Activated CD4-positive, alpha-beta memory T cell treated with anti-CD3 and anti-CD28 coated beads for 36 hours (primary cell): ENCODE measurements around the gene HPS1. TPM values are rescaled to one million over a fixed set of nuclear protein-coding genes. Genes with fewer than 3 reads are reported as not detected.

Source experiments
- CTCF ChIA-PET: fragments of 350-600 bp; sonication (Branson Sonifier 250); formaldehyde crosslinking; loops from one replicate; lab custom pipeline; 2021; ENCODE audit warnings: antibody characterized with exemption, inconsistent platforms; lab: Charles Lee
- POLR2A ChIA-PET: fragments of 350-600 bp; sonication (Branson Sonifier 250); formaldehyde crosslinking; loops from one replicate; lab custom pipeline; 2021; ENCODE audit warnings: antibody characterized with exemption; lab: Charles Lee
- DNase-seq: peaks from one replicate; pipeline ENCODE4 v3.0.0-alpha.2; 2020
- H3K27ac Mint-ChIP-seq: one replicate; pipeline ENCODE4 v1.8.0; 2021; ENCODE audit warnings: mixed read lengths
- H3K27me3 Mint-ChIP-seq: one replicate; pipeline ENCODE4 v1.8.0; 2021; ENCODE audit warnings: mixed read lengths
- H3K36me3 Mint-ChIP-seq: one replicate; pipeline ENCODE4 v1.8.0; 2021; ENCODE audit warnings: mixed read lengths
- H3K4me1 Mint-ChIP-seq: one replicate; pipeline ENCODE4 v1.8.0; 2021; ENCODE audit warnings: low read depth, mixed read lengths
- H3K4me3 Mint-ChIP-seq: one replicate; pipeline ENCODE4 v1.8.0; 2021; ENCODE audit warnings: mild to moderate bottlenecking, mixed read lengths
- H3K9me3 Mint-ChIP-seq: one replicate; pipeline ENCODE4 v1.8.0; 2021; ENCODE audit warnings: mixed read lengths
- intact Hi-C: fragments of 100-400 bp; cut with micrococcal nuclease; formaldehyde crosslinking; loops from one replicate; pipeline ENCODE4 v1.15.1; 2023
- total RNA-seq, 2 experiments: library from RNA; stranded (reverse); gene quantifications; one replicate each; pipeline ENCODE4 v1.2.3, GENCODE V29; 2021

HPS1 gene
- total RNA-seq = 10 to 100 TPM; 42.1 to 44.3 TPM

DNA sequence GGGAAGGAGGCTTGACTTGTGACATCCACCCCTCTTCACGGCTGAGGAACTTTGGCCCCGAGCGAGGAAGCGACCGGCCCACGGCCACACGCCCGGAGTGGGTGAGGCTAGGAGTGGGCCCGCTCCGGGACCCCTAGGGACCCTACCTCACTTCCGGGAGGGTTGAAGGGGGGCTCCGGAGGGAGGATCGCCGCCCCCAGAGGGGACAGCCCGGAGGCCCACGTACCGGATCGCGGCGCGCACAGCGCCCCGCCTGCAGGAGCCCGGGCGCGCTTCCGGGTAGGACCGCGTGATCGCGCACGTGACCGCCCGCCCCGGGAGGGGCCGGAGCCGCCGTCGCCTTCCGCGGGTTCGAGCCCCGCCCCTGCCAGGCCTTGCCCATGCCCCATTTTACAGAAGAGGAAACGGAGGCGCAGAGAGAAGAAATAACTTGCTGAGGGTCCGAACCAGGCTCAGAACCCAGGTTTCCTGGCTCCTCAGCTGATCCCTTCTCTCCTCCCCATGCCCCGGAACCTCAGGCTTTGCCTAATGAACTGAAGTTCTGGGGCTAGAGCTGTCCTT is at the start of gene HPS1:
HPS1 (minus strand) TSS at position 275 of the 561 bp plus-strand sequence. CDS start 3,695 bp downstream, outside the sequence.
- Mint-ChIP-seq H3K27me3 (peaks cover 3% of the 10 kb centered on the region), H3K27ac (peak within 1 kb of the TSS; percentile 81), H3K4me3 (peak within 1 kb of the TSS; percentile 93), H3K4me1 (peaks cover 43% of the 10 kb centered on the region), H3K36me3 (peaks cover 22% of the 10 kb centered on the region), H3K9me3 (no peaks in the 10 kb centered on the region)
- DNase-seq = peak; percentile 89
- intact Hi-C loops = loop anchor here (5.0 kb wide), 1 partner anchor 34 kb away; no protein-coding TSS in a partner anchor
- ChIA-PET CTCF (interaction anchor here (1.3 to 1.9 kb wide), 3 partner anchors 21 to 277 kb away, joined by 3 to 8 read pairs (median 5); no protein-coding TSS in a partner anchor), POLR2A (interaction anchor here (1.0 kb wide), 1 partner anchor 984 kb away, joined by 3 read pairs; the partner anchor contains the start of gene GOT1)

DNA sequence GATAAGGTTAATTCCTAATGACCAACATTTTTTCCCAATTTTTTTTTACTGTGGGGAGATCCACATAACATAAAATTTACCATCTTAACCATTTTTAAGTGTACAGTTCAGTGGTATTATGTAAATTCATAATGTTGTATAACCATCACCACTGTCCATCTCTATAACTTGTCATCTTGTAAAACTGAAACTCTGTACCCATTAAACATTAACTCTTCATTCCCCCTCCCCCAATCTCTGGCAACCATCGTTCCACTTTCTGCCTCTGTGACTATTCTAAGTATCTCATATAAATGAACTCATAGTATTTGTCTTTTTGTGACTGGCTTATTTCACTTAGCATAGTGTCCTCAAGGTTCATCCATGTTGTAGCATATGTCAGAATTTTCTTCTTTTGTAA is 46.0 kb upstream of the HPS1 start:
- Mint-ChIP-seq H3K9me3 (peaks cover 19% of the 10 kb centered on the region), H3K4me3 (no peak overlapping the region), H3K27ac (no peak overlapping the region), H3K4me1 (no peaks in the 10 kb centered on the region), H3K36me3 (peaks cover 4% of the 10 kb centered on the region), H3K27me3 (peaks cover 16% of the 10 kb centered on the region)
- ChIA-PET POLR2A (no interaction called here), CTCF (no interaction called here)
- DNase-seq = no peak
- intact Hi-C loops = no loop called here

GRCh38 chr10:98489561-98490481 is 43.1 kb upstream of the HPS1 start:
- Mint-ChIP-seq H3K27me3 (peaks cover 15% of the 10 kb centered on the region), H3K36me3 (no peaks in the 10 kb centered on the region)

GRCh38 chr10:98488669-98489430 is 42.1 kb upstream of the HPS1 start:
- intact Hi-C loops = no loop called here
- H3K27me3 Mint-ChIP-seq = peaks cover 15% of the 10 kb centered on the region
- no peak overlapping the region for H3K27ac Mint-ChIP-seq
- H3K9me3 Mint-ChIP-seq = no peaks in the 10 kb centered on the region
- no peaks in the 10 kb centered on the region for H3K4me1 Mint-ChIP-seq
- DNase-seq = no peak
- no peak overlapping the region for H3K4me3 Mint-ChIP-seq
- CTCF ChIA-PET = interaction anchor here (1.2 kb wide), 1 partner anchor 22 kb away, joined by 4 read pairs; no protein-coding TSS in a partner anchor
- POLR2A ChIA-PET = no interaction called here
- H3K36me3 Mint-ChIP-seq = no peaks in the 10 kb centered on the region

More at GRCh38 chr10:98489561-98490481, 43.1 kb upstream of the HPS1 start:
- DNase-seq = no peak
- ChIA-PET POLR2A (no interaction called here), CTCF (interaction anchor here (1.2 kb wide), 1 partner anchor 23 kb away, joined by 4 read pairs; no protein-coding TSS in a partner anchor)
- H3K27ac Mint-ChIP-seq = no peak overlapping the region
- peaks cover 3% of the 10 kb centered on the region for H3K9me3 Mint-ChIP-seq
- intact Hi-C loops = no loop called here
- H3K4me1 Mint-ChIP-seq = no peaks in the 10 kb centered on the region
- no peak overlapping the region for H3K4me3 Mint-ChIP-seq

DNA sequence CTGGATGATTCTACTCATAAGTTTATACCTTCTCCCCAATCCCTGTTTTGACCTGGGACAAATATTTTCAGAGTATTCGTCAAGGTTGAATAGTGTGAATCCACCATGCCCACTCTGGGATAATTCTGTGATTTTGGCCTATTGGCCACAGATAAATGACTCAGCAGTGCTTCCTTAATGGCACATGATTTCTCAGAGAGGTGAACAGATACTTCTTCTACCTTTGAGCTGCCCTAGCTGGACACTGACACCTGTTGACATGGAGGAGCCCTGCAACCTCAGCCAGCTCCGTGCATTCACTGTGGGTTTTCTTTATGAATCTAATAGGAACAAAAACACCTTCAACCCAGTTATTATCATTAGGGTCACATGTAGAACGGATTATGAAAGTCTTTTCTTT is 40.9 kb upstream of the HPS1 start:
- intact Hi-C loops = no loop called here
- ChIA-PET POLR2A (no interaction called here), CTCF (no interaction called here)
- DNase-seq = no peak
- H3K4me3 Mint-ChIP-seq = no peak overlapping the region
- H3K9me3 Mint-ChIP-seq = peaks cover 4% of the 10 kb centered on the region
- peaks cover 16% of the 10 kb centered on the region for H3K27me3 Mint-ChIP-seq
- no peak overlapping the region for H3K27ac Mint-ChIP-seq
- no peaks in the 10 kb centered on the region for H3K36me3 Mint-ChIP-seq
- peaks cover under 1% of the 10 kb centered on the region for H3K4me1 Mint-ChIP-seq

GRCh38 chr10:98486421-98486820 is 39.7 kb upstream of the HPS1 start:
- intact Hi-C loops = no loop called here
- ChIA-PET CTCF (no interaction called here), POLR2A (no interaction called here)
- no peak for DNase-seq
- peaks cover 4% of the 10 kb centered on the region for H3K9me3 Mint-ChIP-seq
- H3K27me3 Mint-ChIP-seq = peaks cover 16% of the 10 kb centered on the region
- peaks cover 4% of the 10 kb centered on the region for H3K4me1 Mint-ChIP-seq
- H3K36me3 Mint-ChIP-seq = no peaks in the 10 kb centered on the region
- H3K4me3 Mint-ChIP-seq = no peak overlapping the region
- no peak overlapping the region for H3K27ac Mint-ChIP-seq

DNA sequence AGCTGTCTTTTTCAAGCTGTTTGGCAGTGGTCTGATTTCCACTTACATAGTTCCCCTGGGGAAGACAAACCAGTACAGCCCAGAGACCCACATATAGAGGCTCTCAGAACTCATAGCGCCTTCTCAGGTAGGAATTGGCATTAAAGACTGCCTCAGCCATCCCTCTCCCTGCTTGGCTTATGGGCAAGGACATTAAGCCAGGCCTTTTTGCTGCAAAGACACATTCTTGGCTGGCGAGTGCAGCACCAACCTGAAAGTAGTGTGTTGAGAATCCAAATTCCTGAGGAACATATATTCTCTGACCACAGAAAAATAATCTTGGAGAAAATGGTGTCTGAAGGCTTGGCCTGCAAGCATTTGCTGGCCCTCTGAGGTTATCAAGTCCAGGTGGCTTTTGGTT is 39.2 kb upstream of the HPS1 start:
- CTCF ChIA-PET = no interaction called here
- intact Hi-C loops = no loop called here
- Mint-ChIP-seq H3K9me3 (peaks cover 4% of the 10 kb centered on the region), H3K27me3 (peaks cover 16% of the 10 kb centered on the region), H3K36me3 (no peaks in the 10 kb centered on the region), H3K4me1 (peaks cover 4% of the 10 kb centered on the region), H3K4me3 (no peak overlapping the region), H3K27ac (no peak overlapping the region)
- POLR2A ChIA-PET = no interaction called here
- no peak for DNase-seq

DNA sequence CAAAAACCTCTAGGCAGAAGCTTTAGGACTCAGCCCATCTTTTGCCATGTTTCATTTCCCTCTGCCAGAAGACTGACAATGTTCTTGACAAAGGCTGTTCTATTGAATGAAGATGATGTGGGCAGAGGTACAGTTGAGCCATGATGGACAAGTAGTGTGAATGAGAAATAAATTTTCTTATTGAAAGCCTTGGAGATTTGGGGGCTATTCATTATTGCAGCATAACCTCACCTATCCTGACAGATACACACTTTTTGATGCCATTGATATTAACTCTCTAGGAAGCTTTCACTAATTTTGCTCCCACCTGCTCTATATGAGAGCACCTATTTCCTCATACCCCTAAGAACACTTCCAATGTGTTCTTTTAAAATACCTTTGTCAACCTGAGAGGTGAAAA is 36.9 kb upstream of the HPS1 start:
- Mint-ChIP-seq H3K4me3 (no peak overlapping the region), H3K27me3 (peaks cover 12% of the 10 kb centered on the region)
- CTCF ChIA-PET = no interaction called here

GRCh38 chr10:98482096-98482495 is 35.4 kb upstream of the HPS1 start:
- Mint-ChIP-seq H3K4me1 (peaks cover 4% of the 10 kb centered on the region), H3K27ac (no peak overlapping the region), H3K9me3 (peaks cover 4% of the 10 kb centered on the region), H3K27me3 (peaks cover 6% of the 10 kb centered on the region), H3K36me3 (no peaks in the 10 kb centered on the region), H3K4me3 (no peak overlapping the region)
- ChIA-PET CTCF (interaction anchor here (0.9 to 1.0 kb wide), 2 partner anchors 15 to 765 kb away, joined by 4 to 6 read pairs; no protein-coding TSS in a partner anchor), POLR2A (no interaction called here)
- intact Hi-C loops = no loop called here
- no peak for DNase-seq

More for the DNA sequence above, 36.9 kb upstream of the HPS1 start:
- intact Hi-C loops = no loop called here
- POLR2A ChIA-PET = no interaction called here
- no peak overlapping the region for H3K27ac Mint-ChIP-seq
- no peaks in the 10 kb centered on the region for H3K36me3 Mint-ChIP-seq
- peaks cover 4% of the 10 kb centered on the region for H3K4me1 Mint-ChIP-seq
- peaks cover 4% of the 10 kb centered on the region for H3K9me3 Mint-ChIP-seq
- no peak for DNase-seq

GRCh38 chr10:98481404-98481945 is 34.7 kb upstream of the HPS1 start:
- Mint-ChIP-seq H3K4me3 (no peak overlapping the region), H3K27me3 (peaks cover 6% of the 10 kb centered on the region), H3K9me3 (peaks cover 4% of the 10 kb centered on the region), H3K27ac (no peak overlapping the region), H3K4me1 (peaks cover 4% of the 10 kb centered on the region), H3K36me3 (no peaks in the 10 kb centered on the region)
- ChIA-PET POLR2A (no interaction called here), CTCF (interaction anchor here (0.9 to 1.0 kb wide), 2 partner anchors 14 to 765 kb away, joined by 4 to 6 read pairs; no protein-coding TSS in a partner anchor)
- no peak for DNase-seq
- intact Hi-C loops = no loop called here

DNA sequence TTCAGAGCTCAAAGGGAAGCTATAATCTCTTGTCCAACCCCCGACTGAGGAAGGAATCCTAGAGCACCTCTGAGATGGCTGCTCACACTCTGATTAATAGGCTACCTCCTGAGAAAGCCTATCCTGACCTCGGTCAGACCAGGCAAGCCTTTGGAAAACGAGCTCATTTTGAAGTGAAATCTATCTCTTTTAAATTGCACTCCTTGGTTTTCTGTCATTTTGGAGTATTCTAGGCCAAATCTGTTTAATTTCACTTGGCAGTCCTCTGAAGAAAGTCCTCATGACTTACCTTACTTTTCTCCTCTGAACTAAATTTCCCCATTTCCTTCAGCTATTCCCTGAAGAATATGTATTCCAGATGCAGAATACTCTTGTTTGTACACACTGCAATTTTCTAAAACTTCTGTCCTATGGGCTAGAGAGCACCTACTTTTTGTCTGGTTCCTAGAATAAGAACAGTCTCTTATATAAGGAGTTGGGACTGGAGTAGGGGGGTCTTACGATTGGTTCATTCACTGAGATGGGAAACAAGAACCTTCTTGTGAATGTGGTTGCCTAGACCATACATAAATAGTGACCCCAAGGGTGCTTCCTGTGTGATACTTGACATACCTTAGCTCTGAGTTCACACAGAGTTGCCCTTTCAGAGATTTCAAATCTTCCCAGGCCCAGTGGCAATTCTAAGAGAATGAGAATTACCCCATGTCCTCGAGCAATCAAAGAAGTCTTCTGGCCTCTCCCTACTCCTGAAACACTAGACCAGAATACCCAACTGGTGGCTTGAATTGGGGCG is 31.9 kb upstream of the HPS1 start:
- no peaks in the 10 kb centered on the region for H3K36me3 Mint-ChIP-seq
- peaks cover 3% of the 10 kb centered on the region for H3K9me3 Mint-ChIP-seq
- H3K27me3 Mint-ChIP-seq = peaks cover 3% of the 10 kb centered on the region
- no peak overlapping the region for H3K27ac Mint-ChIP-seq
- DNase-seq = no peak
- peaks cover 8% of the 10 kb centered on the region for H3K4me1 Mint-ChIP-seq
- ChIA-PET POLR2A (no interaction called here), CTCF (interaction anchor here (0.6 to 0.9 kb wide), 4 partner anchors 10 to 240 kb away, joined by 3 to 5 read pairs (median 4); no protein-coding TSS in a partner anchor)
- H3K4me3 Mint-ChIP-seq = no peak overlapping the region
- intact Hi-C loops = no loop called here
